Astrocyte of the cerebellum (primary cell): Measurements from ENCODE around the gene ABCD3.
A peak's percentile ranks its signal among the peaks of the same experiment; 100 is the strongest.

ENCODE experiments used
- DNase-seq: peaks from one replicate; pipeline ENCODE4 v3.0.0-alpha.2; 2011; ENCODE audit warnings: low read depth
- H3K4me3 ChIP-seq: 2 replicates; pipeline ENCODE4 v1.5.1; 2011; ENCODE audit warnings: mild to moderate bottlenecking, low read depth, low read length, moderate library complexity
- CTCF ChIP-seq: IDR thresholded peaks from 2 replicates; pipeline ENCODE4 v1.5.1; 2012; ENCODE audit warnings: low read length, low read depth, moderate library complexity, mild to moderate bottlenecking; ENCODE audit errors: missing control alignments
- in situ Hi-C: cut with HindIII; loops from 2 replicates; pipeline ENCODE4 v1.10.0; 2017; ENCODE audit warnings: low sequenced_read_pairs

The ABCD3 gene

DNA sequence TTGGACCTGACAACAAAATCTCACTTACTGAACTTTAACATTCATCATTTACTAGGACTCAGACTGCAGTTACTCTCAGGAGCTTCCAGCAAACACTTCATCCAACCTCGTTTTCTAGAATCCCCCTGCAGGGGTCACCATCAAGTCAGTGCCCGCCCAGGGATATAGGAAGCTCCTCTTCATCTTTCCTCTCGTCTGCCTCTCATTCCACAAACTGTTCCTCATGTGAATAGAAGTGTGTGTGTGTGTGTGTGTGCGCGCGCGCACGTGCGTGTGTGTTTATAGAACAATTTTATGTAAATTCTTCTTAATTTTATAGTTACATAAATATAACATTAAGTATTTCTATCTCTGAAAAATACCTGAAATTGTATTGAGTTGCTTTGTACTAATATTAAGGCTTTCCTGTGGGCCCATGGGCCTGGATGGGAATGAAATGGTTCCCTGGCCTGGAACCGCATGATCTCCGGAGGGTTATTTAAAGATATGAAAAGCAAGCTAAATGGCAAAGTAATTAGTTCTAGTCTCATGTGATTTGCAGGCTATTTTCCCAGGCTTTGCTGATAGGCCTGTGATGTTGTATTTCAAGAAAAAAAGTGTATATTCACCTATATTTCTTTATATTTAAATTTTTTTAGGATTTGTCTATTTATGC, 21.7 kb upstream of the ABCD3 start:
- DNase-seq, result no peak
- in situ Hi-C loops, result no loop called here
- no peak overlapping the region for H3K4me3 ChIP-seq
- TF ChIP-seq CTCF, result peak; percentile 29

DNA sequence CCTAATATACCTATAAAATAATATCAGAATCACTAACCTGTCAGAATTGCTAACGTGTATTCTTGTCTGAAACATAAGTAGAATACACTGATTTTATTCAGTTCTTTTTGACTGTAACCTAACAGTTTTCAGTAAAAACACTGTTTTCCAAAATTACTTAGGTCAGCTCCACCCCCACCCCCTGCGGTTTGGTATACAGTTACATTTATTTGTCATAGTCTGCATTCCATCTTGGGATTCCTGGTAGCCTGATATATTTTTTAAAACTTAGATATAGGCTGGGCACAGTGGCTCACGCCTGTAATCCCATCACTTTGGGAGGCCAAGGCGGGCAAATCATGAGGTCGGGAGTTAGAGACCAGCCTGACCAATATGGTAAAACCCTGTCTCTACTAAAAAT, 19.8 kb upstream of the ABCD3 start:
- in situ Hi-C loops, result no loop called here
- TF ChIP-seq CTCF, result no peak

DNA sequence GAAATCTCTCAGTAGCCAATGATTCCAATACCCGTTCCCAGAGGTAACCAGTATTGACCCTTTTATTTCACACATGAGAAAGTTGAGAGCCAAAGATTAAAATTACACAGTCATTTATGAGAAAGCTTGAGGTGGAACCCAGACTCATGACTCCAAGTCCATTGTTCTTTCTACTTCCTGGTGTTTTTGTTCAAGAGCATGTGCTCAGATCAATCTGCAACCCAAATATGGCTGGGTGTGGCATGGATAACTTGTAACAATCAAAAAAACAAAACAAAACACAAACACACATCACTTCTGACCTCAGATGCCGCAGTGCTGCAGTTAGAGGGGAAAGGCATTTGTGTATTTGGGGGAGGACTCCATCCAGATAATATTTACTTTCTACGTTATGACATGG, 18.7 kb upstream of the ABCD3 start:
- in situ Hi-C loops, result no loop called here
- no peak for DNase-seq
- TF ChIP-seq CTCF, result no peak

More for the DNA sequence above, 19.8 kb upstream of the ABCD3 start:
- DNase-seq, result no peak
- H3K4me3 ChIP-seq, result no peak overlapping the region

GRCh38 chr1:94401206-94401605, 17.0 kb upstream of the ABCD3 start:
- DNase-seq, result no peak
- TF ChIP-seq CTCF, result no peak
- no peak overlapping the region for H3K4me3 ChIP-seq
- in situ Hi-C loops, result no loop called here

More for the DNA sequence above, 18.7 kb upstream of the ABCD3 start:
- H3K4me3 ChIP-seq, result no peak overlapping the region

- no peak for DNase-seq
- in situ Hi-C loops, result no loop called here
These were observed 11.7 kb upstream of the ABCD3 start for GRCh38 chr1:94406446-94406845.

DNA sequence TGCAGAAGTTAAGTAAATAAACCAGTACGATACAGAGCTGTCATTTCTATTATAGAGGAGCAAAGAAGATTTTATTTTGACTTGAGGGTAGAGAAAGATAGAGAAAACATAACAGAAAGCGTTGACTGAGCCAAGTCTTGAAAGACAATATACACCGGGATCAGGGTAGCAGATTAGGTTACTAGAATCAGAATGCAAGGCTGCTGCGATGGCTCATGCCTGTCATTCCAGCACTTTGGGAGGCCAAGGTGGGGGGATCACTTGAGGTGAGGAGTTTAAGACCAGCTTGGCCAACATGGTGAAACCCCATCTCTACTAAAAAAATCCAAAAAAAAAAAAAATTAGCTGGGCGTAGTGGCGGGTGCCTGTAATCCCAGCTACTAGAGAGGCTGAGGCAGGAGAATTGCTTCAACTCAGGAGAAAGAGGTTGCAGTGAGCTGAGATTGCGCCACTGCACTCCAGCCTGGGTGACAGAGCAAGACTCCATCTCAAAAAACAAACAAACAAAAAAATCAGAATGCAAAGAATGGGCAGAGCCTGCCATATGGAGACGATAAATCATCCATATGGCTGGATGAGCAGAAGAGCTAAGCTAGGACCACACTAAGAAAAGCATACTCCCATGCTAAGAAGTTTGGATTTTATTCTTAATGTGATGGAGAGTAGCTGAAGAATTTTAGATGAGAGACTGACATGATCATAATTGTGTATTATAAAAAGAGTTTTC, 9.9 kb upstream of the ABCD3 start:
- no peak for DNase-seq
- TF ChIP-seq CTCF, result no peak
- no peak overlapping the region for H3K4me3 ChIP-seq
- in situ Hi-C loops, result no loop called here

More at GRCh38 chr1:94406446-94406845, 11.7 kb upstream of the ABCD3 start:
- no peak overlapping the region for H3K4me3 ChIP-seq
- TF ChIP-seq CTCF, result no peak
